ENCODE data around the gene UNC45A. TPM values are rescaled to one million over a fixed set of nuclear protein-coding genes. Genes with fewer than 3 reads are reported as not detected.

The UNC45A gene
- polyA plus RNA-seq, 1 donor (not counting 4 experiments of a cell fraction or from before 2014, with no cell fraction given): 63.1 TPM

GRCh38 chr15:90945091-90945490 is 10.0 kb downstream of the UNC45A start:
- TF ChIP-seq, protein P1, sequence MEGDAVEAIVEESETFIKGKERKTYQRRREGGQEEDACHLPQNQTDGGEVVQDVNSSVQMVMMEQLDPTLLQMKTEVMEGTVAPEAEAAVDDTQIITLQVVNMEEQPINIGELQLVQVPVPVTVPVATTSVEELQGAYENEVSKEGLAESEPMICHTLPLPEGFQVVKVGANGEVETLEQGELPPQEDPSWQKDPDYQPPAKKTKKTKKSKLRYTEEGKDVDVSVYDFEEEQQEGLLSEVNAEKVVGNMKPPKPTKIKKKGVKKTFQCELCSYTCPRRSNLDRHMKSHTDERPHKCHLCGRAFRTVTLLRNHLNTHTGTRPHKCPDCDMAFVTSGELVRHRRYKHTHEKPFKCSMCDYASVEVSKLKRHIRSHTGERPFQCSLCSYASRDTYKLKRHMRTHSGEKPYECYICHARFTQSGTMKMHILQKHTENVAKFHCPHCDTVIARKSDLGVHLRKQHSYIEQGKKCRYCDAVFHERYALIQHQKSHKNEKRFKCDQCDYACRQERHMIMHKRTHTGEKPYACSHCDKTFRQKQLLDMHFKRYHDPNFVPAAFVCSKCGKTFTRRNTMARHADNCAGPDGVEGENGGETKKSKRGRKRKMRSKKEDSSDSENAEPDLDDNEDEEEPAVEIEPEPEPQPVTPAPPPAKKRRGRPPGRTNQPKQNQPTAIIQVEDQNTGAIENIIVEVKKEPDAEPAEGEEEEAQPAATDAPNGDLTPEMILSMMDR (optimal IDR thresholded peaks at IDR 0.05 in 1 of 3, IDR thresholded peaks at IDR 0.05 in 1 of 3, conservative IDR thresholded peaks at IDR 0.05 in 1 of 3; ENCODE audit: extremely low read depth in 1 of 3, insufficient read depth in 2 of 3, low read length in 3 of 3): no peak
- TF ChIP-seq EZH2 (IDR thresholded peaks at IDR 0.05; ENCODE audit: low read length): no peak
- Histone ChIP-seq H3K4me2 (ENCODE audit: control insufficient read depth, extremely low read depth, insufficient read depth, low read depth, low read length) (no peak overlapping the region), H2AFZ (ENCODE audit: control insufficient read depth, low read length) (no peak overlapping the region), H3K36me3 (ENCODE audit: control insufficient read depth in 2 of 2, extremely low read depth in 1 of 2, insufficient read depth in 2 of 2, low read length in 2 of 2) (peaks cover 43 to 54% of the 10 kb centered on the region in 2 experiments), H3K27ac (ENCODE audit: control insufficient read depth, insufficient read depth, low read length) (no peak overlapping the region), H4K20me1 (ENCODE audit: control insufficient read depth, extremely low read depth, insufficient read depth, low read length) (no peaks in the 10 kb centered on the region), H3K9ac (ENCODE audit: control insufficient read depth, extremely low read depth, insufficient read depth, low read length) (no peak overlapping the region), H3K4me3 (ENCODE audit: control insufficient read depth in 2 of 3, extremely low read depth in 1 of 3, insufficient read depth in 2 of 3, low read depth in 1 of 3, low read length in 3 of 3) (no peak overlapping the region), H3K9me1 (ENCODE audit: control insufficient read depth, extremely low read depth, insufficient read depth, low read length) (no peaks in the 10 kb centered on the region), H3K79me2 (ENCODE audit: control insufficient read depth, insufficient read depth, low read length) (no peaks in the 10 kb centered on the region), H3K27me3 (ENCODE audit: control insufficient read depth, extremely low read depth, insufficient read depth, low read length) (no peaks in the 10 kb centered on the region), H3K9me3 (ENCODE audit: control insufficient read depth, low read depth, low read length) (no peaks in the 10 kb centered on the region), H3K4me1 (ENCODE audit: control insufficient read depth, extremely low read depth, insufficient read depth, low read length) (peaks cover 4% of the 10 kb centered on the region)
- DNase-seq (ENCODE audit: low read depth, low spot score): no peak
- dilution Hi-C loops (cut with MboI; ENCODE audit: extremely low pct_ligation_motif_present, low sequenced_read_pairs): no loop called here
- FAIRE-seq: no peak

- no peaks in the 10 kb centered on the region for H3K9me3 ChIP-seq (ENCODE audit: control insufficient read depth, low read depth, low read length)
- H3K4me2 ChIP-seq (ENCODE audit: control insufficient read depth, extremely low read depth, insufficient read depth, low read depth, low read length): no peak overlapping the region
- H2AFZ ChIP-seq (ENCODE audit: control insufficient read depth, low read length): no peak overlapping the region
- peaks cover 41 to 55% of the 10 kb centered on the region in 2 experiments for H3K36me3 ChIP-seq (ENCODE audit: control insufficient read depth in 2 of 2, extremely low read depth in 1 of 2, insufficient read depth in 2 of 2, low read length in 2 of 2)
- no peaks in the 10 kb centered on the region for H3K79me2 ChIP-seq (ENCODE audit: control insufficient read depth, insufficient read depth, low read length)
- no peak overlapping the region for H3K4me3 ChIP-seq (ENCODE audit: control insufficient read depth in 2 of 3, extremely low read depth in 1 of 3, insufficient read depth in 2 of 3, low read depth in 1 of 3, low read length in 3 of 3)
- H3K9ac ChIP-seq (ENCODE audit: control insufficient read depth, extremely low read depth, insufficient read depth, low read length): no peak overlapping the region
- no peak overlapping the region for H3K27ac ChIP-seq (ENCODE audit: control insufficient read depth, insufficient read depth, low read length)
- dilution Hi-C loops (cut with MboI; ENCODE audit: extremely low pct_ligation_motif_present, low sequenced_read_pairs): no loop called here
- DNase-seq (ENCODE audit: low read depth, low spot score): no peak
- no peaks in the 10 kb centered on the region for H3K27me3 ChIP-seq (ENCODE audit: control insufficient read depth, extremely low read depth, insufficient read depth, low read length)
- no peaks in the 10 kb centered on the region for H4K20me1 ChIP-seq (ENCODE audit: control insufficient read depth, extremely low read depth, insufficient read depth, low read length)
- TF ChIP-seq, protein P1 (optimal IDR thresholded peaks at IDR 0.05 in 1 of 3, IDR thresholded peaks at IDR 0.05 in 1 of 3, conservative IDR thresholded peaks at IDR 0.05 in 1 of 3; ENCODE audit: extremely low read depth in 1 of 3, insufficient read depth in 2 of 3, low read length in 3 of 3): no peak
- no peak for TF ChIP-seq EZH2 (IDR thresholded peaks at IDR 0.05; ENCODE audit: low read length)
- no peak for FAIRE-seq
- peaks cover 4% of the 10 kb centered on the region for H3K4me1 ChIP-seq (ENCODE audit: control insufficient read depth, extremely low read depth, insufficient read depth, low read length)
- no peaks in the 10 kb centered on the region for H3K9me1 ChIP-seq (ENCODE audit: control insufficient read depth, extremely low read depth, insufficient read depth, low read length)
Observed at GRCh38 chr15:90946538-90946937, 11.5 kb downstream of the UNC45A start.

Data from keratinocyte (primary cell).